HG03460 (cell line): Measurements from ENCODE around the gene RO60.

ENCODE experiments used
- ATAC-seq: cut with Tn5 transposase; IDR thresholded peaks from one replicate; pipeline ENCODE4 v1.9.1; 2021; ENCODE audit not compliant: unreplicated experiment

The RO60 gene

GRCh38 chr1:193060406-193060805 is 994 bp downstream of the RO60 start:
- ATAC-seq, result no peak

DNA sequence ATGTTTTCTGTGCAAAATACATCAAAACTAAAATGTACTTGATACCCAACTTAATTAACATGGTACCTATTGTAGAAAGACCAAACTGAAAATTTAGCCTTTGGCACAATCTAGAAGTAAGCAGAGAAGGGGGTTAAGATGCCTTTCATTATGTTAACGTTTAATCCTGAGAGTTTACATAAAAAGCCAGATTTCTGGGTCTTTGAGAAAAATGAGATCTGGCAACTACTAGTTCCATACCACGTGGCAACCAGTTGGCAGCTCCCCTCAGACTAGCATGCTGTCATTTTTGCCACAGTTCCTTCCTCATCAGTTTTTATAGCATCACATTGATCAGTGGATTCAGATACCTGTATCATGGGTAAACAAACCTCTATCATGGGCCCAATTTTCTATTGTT is 1.5 kb downstream of the RO60 start:
- no peak for ATAC-seq

DNA sequence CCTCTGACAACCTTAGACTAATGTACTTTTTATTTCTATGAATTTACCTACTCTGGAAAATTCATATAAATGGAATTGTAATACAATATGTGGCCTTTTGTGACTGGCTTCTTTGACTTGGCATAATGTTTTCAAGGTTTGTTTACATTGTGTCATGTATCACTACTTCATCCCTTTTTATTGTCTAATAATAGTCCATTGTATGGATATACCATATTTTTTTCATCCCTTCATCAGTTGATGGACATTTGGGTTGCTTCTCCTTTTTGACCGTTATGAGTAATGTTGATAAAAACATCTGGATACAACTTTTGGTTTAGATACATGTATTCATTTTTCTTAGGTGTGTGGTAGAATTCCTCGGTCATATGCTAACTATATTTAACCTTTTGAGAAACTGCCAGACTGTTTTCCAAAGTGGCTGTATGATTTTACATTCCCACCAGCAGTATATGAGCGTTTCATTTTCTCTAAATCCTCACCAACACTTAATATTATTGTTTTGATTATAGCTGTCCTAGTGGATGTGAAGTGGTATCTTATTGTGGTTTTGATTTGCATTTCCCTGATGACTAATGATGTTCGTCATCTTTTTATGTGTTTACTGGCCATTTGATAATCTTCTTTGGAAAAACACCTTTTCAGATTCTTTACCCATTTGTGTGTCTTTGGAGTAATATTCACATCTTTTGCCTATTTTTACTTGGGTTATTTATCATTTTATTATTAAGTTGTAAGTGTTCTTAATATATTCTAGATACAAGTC is 3.5 kb downstream of the RO60 start:
- ATAC-seq, result no peak

DNA sequence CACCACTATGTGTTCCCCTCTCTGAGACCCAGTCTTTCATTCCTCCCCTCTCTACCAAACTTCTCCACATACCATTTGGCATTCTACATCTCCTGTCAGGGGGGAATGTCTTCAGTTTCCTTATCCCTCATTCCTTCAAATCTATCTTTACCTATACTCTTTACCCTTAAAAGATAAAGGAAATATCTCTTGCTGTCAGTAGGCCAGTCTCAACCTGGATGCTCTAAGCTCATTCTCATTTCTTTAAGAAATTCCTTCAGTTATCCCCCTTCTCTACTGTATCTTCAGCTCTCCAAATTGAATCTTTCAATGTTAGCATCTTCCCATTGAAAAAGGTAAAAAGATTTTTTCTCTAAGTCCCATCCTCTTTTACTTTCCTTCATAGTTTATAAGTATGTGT is 6.5 kb downstream of the RO60 start:
- no peak for ATAC-seq

DNA sequence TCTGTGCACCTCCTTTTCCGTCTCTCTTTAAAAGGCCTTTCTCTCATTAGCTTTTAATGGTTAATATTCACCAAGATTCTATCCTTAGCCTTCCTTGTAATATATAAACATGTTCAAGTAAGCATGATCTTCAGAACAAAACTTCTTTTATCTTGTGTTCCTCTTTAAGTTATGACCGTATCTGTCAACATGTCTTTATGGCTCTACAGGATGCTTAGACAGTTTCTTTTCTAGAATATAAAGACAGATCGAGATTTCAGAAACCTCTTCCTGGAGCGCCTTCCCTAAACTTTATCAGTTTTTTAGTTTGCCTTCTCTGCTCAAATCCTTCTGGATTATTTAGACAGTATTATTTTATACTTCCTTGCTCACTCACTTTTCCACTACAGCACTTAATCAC is 7.2 kb downstream of the RO60 start:
- ATAC-seq, result no peak

GRCh38 chr1:193068013-193068412 is 8.6 kb downstream of the RO60 start:
- ATAC-seq, result no peak

GRCh38 chr1:193069748-193070385 is 10.5 kb downstream of the RO60 start:
- ATAC-seq, result no peak

DNA sequence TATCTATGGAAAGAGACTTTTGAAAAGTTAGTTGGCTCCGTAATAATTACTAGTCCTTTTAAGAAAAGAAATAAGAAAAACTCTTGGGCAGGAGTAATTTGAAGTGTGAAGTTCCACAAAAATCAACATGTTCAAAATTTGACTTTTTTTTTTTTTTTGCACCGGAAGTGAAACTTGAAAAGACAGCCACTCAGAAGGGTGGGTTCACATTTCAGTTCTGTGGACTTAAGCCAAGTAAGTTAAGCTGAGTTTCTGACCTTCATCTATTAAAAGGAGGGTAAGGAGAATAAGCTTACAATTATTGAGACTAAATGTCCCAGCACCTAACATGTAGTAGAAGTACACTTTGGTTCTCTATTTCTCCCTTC is 11.0 kb downstream of the RO60 start:
- ATAC-seq, result peak; percentile 46

DNA sequence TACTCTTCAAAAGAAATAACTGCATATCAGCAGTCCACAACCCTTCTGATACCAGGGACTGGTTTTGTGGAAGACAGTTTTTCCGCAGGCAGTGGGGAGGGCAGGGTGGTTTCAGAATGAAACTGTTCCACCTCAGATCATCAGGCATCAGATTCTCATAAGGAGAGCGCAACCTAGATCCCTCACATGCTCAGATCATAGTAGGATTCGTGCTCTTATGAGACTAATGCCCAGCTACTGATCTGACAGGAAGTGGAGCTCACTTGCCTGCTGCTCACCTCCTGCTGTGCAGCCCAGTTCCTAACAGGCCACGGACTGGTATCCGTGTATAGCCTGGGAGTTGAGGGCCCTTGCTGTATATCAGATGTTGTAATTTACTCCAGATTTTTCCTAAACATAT is 11.5 kb downstream of the RO60 start:
- ATAC-seq, result peak; percentile 58

GRCh38 chr1:193077991-193078390 is 18.6 kb downstream of the RO60 start:
- ATAC-seq, result no peak

DNA sequence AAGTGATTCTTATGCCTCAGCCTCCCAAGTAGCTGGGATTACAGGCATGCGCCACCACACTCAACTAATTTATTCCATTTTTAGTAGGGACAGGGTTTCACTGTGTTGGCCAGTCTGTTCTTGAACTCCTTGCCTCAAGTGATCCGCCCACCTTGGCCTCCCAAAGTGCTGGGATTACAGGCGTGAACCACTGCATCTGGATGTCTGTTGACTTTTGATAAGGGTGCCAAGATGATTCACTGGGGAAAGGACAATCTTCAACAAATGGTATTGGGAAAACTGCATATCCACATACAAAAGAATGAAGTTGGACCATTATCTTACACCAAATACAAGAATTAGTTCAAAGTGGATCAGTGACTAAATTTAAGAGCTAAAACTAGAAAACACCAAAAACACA is 19.8 kb downstream of the RO60 start:
- no peak for ATAC-seq

- ATAC-seq, result peak; percentile 94
These were observed 24.1 kb downstream of the RO60 start for GRCh38 chr1:193083365-193084088.

GRCh38 chr1:193085263-193085662 is 25.9 kb downstream of the RO60 start:
- no peak for ATAC-seq

DNA sequence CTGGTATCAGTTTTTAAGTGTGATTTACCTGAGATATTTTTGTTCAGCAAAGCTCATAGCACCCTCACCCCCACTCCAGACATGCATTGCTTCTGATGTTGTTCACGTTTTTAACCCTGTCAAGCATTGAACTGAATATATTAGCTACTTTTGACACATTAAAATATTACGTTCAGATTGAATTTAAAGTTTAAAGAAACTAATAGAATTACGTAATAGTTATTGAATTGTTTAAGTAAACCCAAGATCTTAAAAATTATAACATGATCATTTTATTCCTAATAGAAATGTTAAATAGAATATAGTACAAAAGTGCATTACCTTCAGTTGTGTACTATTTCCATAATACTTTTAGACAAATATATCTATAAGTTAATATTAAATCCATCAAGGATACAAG is 26.9 kb downstream of the RO60 start:
- no peak for ATAC-seq

- ATAC-seq, result no peak
These were observed 28.5 kb downstream of the RO60 start for GRCh38 chr1:193087893-193088292.

DNA sequence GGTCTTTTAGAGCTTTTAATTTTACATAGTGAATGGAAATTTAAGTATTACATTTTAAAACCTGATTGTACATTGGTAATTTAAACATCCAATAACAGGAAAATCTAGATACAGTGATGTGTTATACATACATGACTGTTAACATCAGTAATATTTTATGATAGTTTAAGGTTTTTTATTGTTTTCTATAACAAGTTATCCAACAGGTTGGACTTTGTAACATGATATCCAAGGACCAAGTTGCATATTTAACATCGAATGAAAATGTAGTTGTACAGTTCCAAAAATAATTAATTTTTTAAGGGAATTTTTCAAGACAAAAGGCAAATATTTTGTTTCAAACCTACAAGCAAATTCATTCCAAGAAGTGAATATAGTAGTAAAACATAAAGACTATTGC is 31.5 kb downstream of the RO60 start:
- no peak for ATAC-seq

DNA sequence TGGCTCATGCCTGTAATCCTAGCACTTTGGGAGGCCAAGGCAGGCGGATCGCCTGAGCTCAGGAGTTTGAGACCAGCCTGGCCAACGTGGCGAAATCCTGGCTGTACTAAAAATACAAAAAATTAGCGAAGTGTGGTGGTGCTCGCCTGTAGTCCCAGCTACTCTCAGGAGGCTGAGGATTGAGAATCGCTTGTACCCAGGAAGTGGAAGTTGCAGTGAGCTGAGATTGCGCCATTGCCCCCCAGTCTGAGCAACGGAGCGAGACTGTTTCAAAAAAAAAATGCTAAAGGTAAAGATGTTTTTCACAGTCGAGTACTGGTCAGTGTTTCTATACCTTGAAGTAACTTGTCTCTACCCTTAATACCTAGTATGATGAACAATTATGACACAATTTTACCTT is 34.7 kb downstream of the RO60 start:
- no peak for ATAC-seq

DNA sequence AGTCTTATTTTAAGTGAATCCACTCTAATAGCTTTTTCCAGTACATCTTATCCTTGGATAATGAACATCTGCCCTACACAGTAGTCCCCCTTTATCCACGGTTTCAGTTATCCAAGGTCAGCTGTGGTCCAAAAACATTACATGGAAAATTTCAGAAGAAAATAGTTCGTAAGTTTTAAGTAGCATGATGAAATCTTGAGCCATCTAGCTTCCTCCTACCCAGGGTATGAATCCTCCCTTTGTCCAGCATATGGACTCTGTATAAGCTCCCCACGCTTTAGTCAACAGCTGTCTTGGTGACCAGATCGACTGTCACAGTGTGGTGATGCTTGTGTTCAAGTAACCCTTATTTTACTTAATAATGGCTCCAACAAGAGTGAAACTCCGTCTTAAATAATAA is 43.2 kb downstream of the RO60 start:
- ATAC-seq, result no peak

- ATAC-seq, result no peak
These were observed 44.5 kb downstream of the RO60 start for GRCh38 chr1:193103759-193104501.

DNA sequence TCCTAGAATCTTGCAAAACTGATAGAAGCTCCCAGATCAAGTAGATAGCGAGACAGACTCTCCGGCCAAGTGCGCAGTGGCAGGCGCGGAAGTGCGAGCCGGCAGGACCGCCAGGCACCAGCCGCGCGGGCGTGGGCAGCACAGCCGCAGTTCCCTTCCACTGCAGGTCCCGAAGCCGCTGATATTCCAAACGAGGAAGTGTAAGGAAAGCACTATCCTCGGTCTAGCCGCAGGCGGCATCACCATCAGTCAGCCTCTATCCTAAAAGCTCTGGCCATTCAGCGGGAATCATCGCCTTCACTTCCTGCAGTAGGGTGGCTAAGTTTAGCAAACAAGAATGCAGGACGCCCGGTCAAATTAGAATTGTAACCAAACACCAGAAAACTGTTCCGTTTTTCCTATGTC is 45.1 kb downstream of the RO60 start:
- ATAC-seq, result peak; percentile 39
